Activated naive CD8-positive, alpha-beta T cell treated with anti-CD3 and anti-CD28 coated beads for 36 hours (primary cell): Measurements from ENCODE around the gene DEPDC1B. TPM values are rescaled to one million over a fixed set of nuclear protein-coding genes. Genes with fewer than 3 reads are reported as not detected.
"Not testable (repeated sequence)": the region's sequence is repeated elsewhere in the genome, so short reads cannot be mapped to it uniquely, and the experiment has no call there.

ENCODE experiments used
- DNase-seq: peaks from one replicate; pipeline ENCODE4 v3.0.0; 2021
- H3K27ac Mint-ChIP-seq: one replicate; pipeline ENCODE4 v1.8.0; 2022; ENCODE audit warnings: mild to moderate bottlenecking, moderate library complexity, mixed read lengths
- H3K27me3 Mint-ChIP-seq: one replicate; pipeline ENCODE4 v1.8.0; 2022; ENCODE audit warnings: mild to moderate bottlenecking, mixed read lengths
- H3K36me3 Mint-ChIP-seq: one replicate; pipeline ENCODE4 v1.8.0; 2021; ENCODE audit warnings: mild to moderate bottlenecking, mixed read lengths
- H3K4me1 Mint-ChIP-seq: one replicate; pipeline ENCODE4 v1.8.0; 2021; ENCODE audit warnings: mixed read lengths
- H3K4me3 Mint-ChIP-seq: one replicate; pipeline ENCODE4 v1.8.0; 2022; ENCODE audit warnings: mild to moderate bottlenecking, moderate library complexity, mixed read lengths
- H3K9me3 Mint-ChIP-seq: one replicate; pipeline ENCODE4 v1.8.0; 2022; ENCODE audit warnings: mixed read lengths
- total RNA-seq, 2 experiments: library from RNA; stranded (reverse); gene quantifications; one replicate each; pipeline ENCODE4 v1.2.3, GENCODE V29; 2021

The DEPDC1B gene
- total RNA-seq, 2 experiments from 2014 or later: 23.6 to 25.5 TPM

- Mint-ChIP-seq H3K27me3 (peaks cover 4% of the 10 kb centered on the region), H3K4me1 (peaks cover 12% of the 10 kb centered on the region), H3K4me3 (no peak overlapping the region), H3K27ac (no peak overlapping the region), H3K36me3 (peaks cover 2% of the 10 kb centered on the region), H3K9me3 (peaks cover under 1% of the 10 kb centered on the region)
- DNase-seq: no peak
These were observed 105.1 kb downstream of the DEPDC1B start for GRCh38 chr5:60594715-60595477.

GRCh38 chr5:60590172-60590571, 109.8 kb downstream of the DEPDC1B start:
- no peaks in the 10 kb centered on the region for H3K4me1 Mint-ChIP-seq
- H3K36me3 Mint-ChIP-seq: peaks cover 2% of the 10 kb centered on the region
- H3K4me3 Mint-ChIP-seq: no peak overlapping the region
- no peak overlapping the region for H3K27ac Mint-ChIP-seq
- no peak for DNase-seq
- peaks cover 3% of the 10 kb centered on the region for H3K9me3 Mint-ChIP-seq
- peaks cover 8% of the 10 kb centered on the region for H3K27me3 Mint-ChIP-seq

GRCh38 chr5:60587312-60587711, 112.7 kb downstream of the DEPDC1B start:
- H3K4me3 Mint-ChIP-seq, H3K36me3 Mint-ChIP-seq, H3K4me1 Mint-ChIP-seq: not testable (repeated sequence)

GRCh38 chr5:60586307-60586901, 113.6 kb downstream of the DEPDC1B start:
- no peaks in the 10 kb centered on the region for H3K4me1 Mint-ChIP-seq
- peaks cover 4% of the 10 kb centered on the region for H3K27me3 Mint-ChIP-seq
- H3K9me3 Mint-ChIP-seq: peaks cover 3% of the 10 kb centered on the region
- no peaks in the 10 kb centered on the region for H3K36me3 Mint-ChIP-seq
- H3K4me3 Mint-ChIP-seq: no peak overlapping the region
- H3K27ac Mint-ChIP-seq: no peak overlapping the region
- no peak for DNase-seq

More at GRCh38 chr5:60587312-60587711, 112.7 kb downstream of the DEPDC1B start:
- not testable (repeated sequence) for H3K27ac Mint-ChIP-seq, H3K27me3 Mint-ChIP-seq, H3K9me3 Mint-ChIP-seq, DNase-seq

GRCh38 chr5:60585618-60586017, 114.3 kb downstream of the DEPDC1B start:
- Mint-ChIP-seq H3K27ac (no peak overlapping the region), H3K9me3 (peaks cover 3% of the 10 kb centered on the region), H3K36me3 (no peaks in the 10 kb centered on the region), H3K27me3 (peaks cover 4% of the 10 kb centered on the region), H3K4me1 (no peaks in the 10 kb centered on the region), H3K4me3 (no peak overlapping the region)
- no peak for DNase-seq

GRCh38 chr5:60584304-60584703, 115.7 kb downstream of the DEPDC1B start:
- peaks cover 4% of the 10 kb centered on the region for H3K27me3 Mint-ChIP-seq
- H3K4me3 Mint-ChIP-seq: no peak overlapping the region
- no peak for DNase-seq
- H3K9me3 Mint-ChIP-seq: no peaks in the 10 kb centered on the region
- no peaks in the 10 kb centered on the region for H3K4me1 Mint-ChIP-seq
- no peaks in the 10 kb centered on the region for H3K36me3 Mint-ChIP-seq
- no peak overlapping the region for H3K27ac Mint-ChIP-seq

GRCh38 chr5:60583616-60584015, 116.3 kb downstream of the DEPDC1B start:
- Mint-ChIP-seq H3K36me3 (no peaks in the 10 kb centered on the region), H3K27me3 (peaks cover under 1% of the 10 kb centered on the region), H3K4me3 (no peak overlapping the region), H3K9me3 (no peaks in the 10 kb centered on the region), H3K27ac (no peak overlapping the region), H3K4me1 (no peaks in the 10 kb centered on the region)
- no peak for DNase-seq

GRCh38 chr5:60578315-60578714, 121.7 kb downstream of the DEPDC1B start:
- Mint-ChIP-seq H3K4me3 (no peak overlapping the region), H3K9me3 (peaks cover 13% of the 10 kb centered on the region), H3K27me3 (no peaks in the 10 kb centered on the region), H3K27ac (no peak overlapping the region), H3K36me3 (peaks cover 5% of the 10 kb centered on the region), H3K4me1 (no peaks in the 10 kb centered on the region)
- no peak for DNase-seq

- Mint-ChIP-seq H3K27me3 (no peaks in the 10 kb centered on the region), H3K4me1 (no peaks in the 10 kb centered on the region), H3K36me3 (peaks cover 5% of the 10 kb centered on the region)
These were observed 122.8 kb downstream of the DEPDC1B start for GRCh38 chr5:60577116-60577515.

GRCh38 chr5:60576425-60576824, 123.5 kb downstream of the DEPDC1B start:
- H3K9me3 Mint-ChIP-seq: peaks cover 13% of the 10 kb centered on the region
- H3K4me1 Mint-ChIP-seq: no peaks in the 10 kb centered on the region
- DNase-seq: no peak
- no peaks in the 10 kb centered on the region for H3K27me3 Mint-ChIP-seq
- no peak overlapping the region for H3K4me3 Mint-ChIP-seq
- H3K36me3 Mint-ChIP-seq: peaks cover 5% of the 10 kb centered on the region
- no peak overlapping the region for H3K27ac Mint-ChIP-seq

More at GRCh38 chr5:60577116-60577515, 122.8 kb downstream of the DEPDC1B start:
- Mint-ChIP-seq H3K9me3 (peaks cover 13% of the 10 kb centered on the region), H3K27ac (no peak overlapping the region), H3K4me3 (no peak overlapping the region)
- DNase-seq: no peak

- Mint-ChIP-seq H3K27me3 (no peaks in the 10 kb centered on the region), H3K4me1 (no peaks in the 10 kb centered on the region), H3K36me3 (no peaks in the 10 kb centered on the region), H3K4me3 (no peak overlapping the region), H3K9me3 (peaks cover 11% of the 10 kb centered on the region), H3K27ac (no peak overlapping the region)
- DNase-seq: no peak
These were observed 131.3 kb downstream of the DEPDC1B start for GRCh38 chr5:60568646-60569045.

- no peaks in the 10 kb centered on the region for H3K27me3 Mint-ChIP-seq
- peaks cover 6% of the 10 kb centered on the region for H3K9me3 Mint-ChIP-seq
- H3K36me3 Mint-ChIP-seq: no peaks in the 10 kb centered on the region
- H3K27ac Mint-ChIP-seq: no peak overlapping the region
- no peak for DNase-seq
- no peaks in the 10 kb centered on the region for H3K4me1 Mint-ChIP-seq
- no peak overlapping the region for H3K4me3 Mint-ChIP-seq
These were observed 136.2 kb downstream of the DEPDC1B start for GRCh38 chr5:60563696-60564324.

- H3K36me3 Mint-ChIP-seq, H3K27me3 Mint-ChIP-seq, H3K9me3 Mint-ChIP-seq, H3K27ac Mint-ChIP-seq, H3K4me3 Mint-ChIP-seq, DNase-seq, H3K4me1 Mint-ChIP-seq: not testable (repeated sequence)
These were observed 146.7 kb downstream of the DEPDC1B start for GRCh38 chr5:60553291-60553690.

GRCh38 chr5:60551829-60552228, 148.1 kb downstream of the DEPDC1B start:
- H3K27me3 Mint-ChIP-seq: no peaks in the 10 kb centered on the region
- H3K9me3 Mint-ChIP-seq: no peaks in the 10 kb centered on the region
- H3K4me3 Mint-ChIP-seq: no peak overlapping the region
- H3K27ac Mint-ChIP-seq: no peak overlapping the region
- H3K4me1 Mint-ChIP-seq: no peaks in the 10 kb centered on the region
- no peaks in the 10 kb centered on the region for H3K36me3 Mint-ChIP-seq
- no peak for DNase-seq

GRCh38 chr5:60551250-60551649, 148.7 kb downstream of the DEPDC1B start:
- H3K27me3 Mint-ChIP-seq: no peaks in the 10 kb centered on the region
- no peaks in the 10 kb centered on the region for H3K36me3 Mint-ChIP-seq
- no peak overlapping the region for H3K27ac Mint-ChIP-seq
- H3K9me3 Mint-ChIP-seq: no peaks in the 10 kb centered on the region
- H3K4me3 Mint-ChIP-seq: no peak overlapping the region
- DNase-seq: no peak
- H3K4me1 Mint-ChIP-seq: no peaks in the 10 kb centered on the region
